ENCODE results near the gene CIART.
A peak's percentile ranks its signal among the peaks of the same experiment; 100 is the strongest.
"Not testable (repeated sequence)": the region's sequence is repeated elsewhere in the genome, so short reads cannot be mapped to it uniquely, and the experiment has no call there.

The CIART gene

GRCh38 chr1:150302902-150303301, 20.5 kb downstream of the CIART start:
- H3K27ac ChIP-seq: no peak overlapping the region
- intact Hi-C loops (cut with DNase I; ENCODE audit: low total_unique reads): no loop called here

GRCh38 chr1:150308585-150308984, 26.2 kb downstream of the CIART start:
- H3K9me3 ChIP-seq; DNase-seq; H3K27ac ChIP-seq; H3K4me1 ChIP-seq; H3K4me3 ChIP-seq; H3K27me3 ChIP-seq; intact Hi-C loops (cut with DNase I; ENCODE audit: low total_unique reads): not testable (repeated sequence)
- peaks cover 8 to 38% (median 24%) of the 10 kb centered on the region in 3 donors for H3K36me3 ChIP-seq

More at GRCh38 chr1:150302902-150303301, 20.5 kb downstream of the CIART start:
- H3K4me3 ChIP-seq: no peak overlapping the region
- no peak for DNase-seq
- no peaks in the 10 kb centered on the region for H3K9me3 ChIP-seq
- H3K36me3 ChIP-seq: peaks cover 18 to 86% (median 64%) of the 10 kb centered on the region in 3 donors
- TF ChIP-seq, protein P1, sequence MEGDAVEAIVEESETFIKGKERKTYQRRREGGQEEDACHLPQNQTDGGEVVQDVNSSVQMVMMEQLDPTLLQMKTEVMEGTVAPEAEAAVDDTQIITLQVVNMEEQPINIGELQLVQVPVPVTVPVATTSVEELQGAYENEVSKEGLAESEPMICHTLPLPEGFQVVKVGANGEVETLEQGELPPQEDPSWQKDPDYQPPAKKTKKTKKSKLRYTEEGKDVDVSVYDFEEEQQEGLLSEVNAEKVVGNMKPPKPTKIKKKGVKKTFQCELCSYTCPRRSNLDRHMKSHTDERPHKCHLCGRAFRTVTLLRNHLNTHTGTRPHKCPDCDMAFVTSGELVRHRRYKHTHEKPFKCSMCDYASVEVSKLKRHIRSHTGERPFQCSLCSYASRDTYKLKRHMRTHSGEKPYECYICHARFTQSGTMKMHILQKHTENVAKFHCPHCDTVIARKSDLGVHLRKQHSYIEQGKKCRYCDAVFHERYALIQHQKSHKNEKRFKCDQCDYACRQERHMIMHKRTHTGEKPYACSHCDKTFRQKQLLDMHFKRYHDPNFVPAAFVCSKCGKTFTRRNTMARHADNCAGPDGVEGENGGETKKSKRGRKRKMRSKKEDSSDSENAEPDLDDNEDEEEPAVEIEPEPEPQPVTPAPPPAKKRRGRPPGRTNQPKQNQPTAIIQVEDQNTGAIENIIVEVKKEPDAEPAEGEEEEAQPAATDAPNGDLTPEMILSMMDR (IDR thresholded peaks at IDR 0.05): no peak
- no peaks in the 10 kb centered on the region for H3K4me1 ChIP-seq
- no peaks in the 10 kb centered on the region for H3K27me3 ChIP-seq

- no peak overlapping the region for H3K4me3 ChIP-seq
- no peak overlapping the region for H3K27ac ChIP-seq
- peaks cover 8 to 27% (median 24%) of the 10 kb centered on the region in 3 donors for H3K36me3 ChIP-seq
- intact Hi-C loops (cut with DNase I; ENCODE audit: low total_unique reads): no loop called here
- no peaks in the 10 kb centered on the region for H3K4me1 ChIP-seq
- H3K9me3 ChIP-seq: no peaks in the 10 kb centered on the region
- H3K27me3 ChIP-seq: no peaks in the 10 kb centered on the region
- no peak for DNase-seq
- TF ChIP-seq, protein P1 (IDR thresholded peaks at IDR 0.05): no peak
These were observed 27.6 kb downstream of the CIART start for GRCh38 chr1:150309758-150310508.

DNA sequence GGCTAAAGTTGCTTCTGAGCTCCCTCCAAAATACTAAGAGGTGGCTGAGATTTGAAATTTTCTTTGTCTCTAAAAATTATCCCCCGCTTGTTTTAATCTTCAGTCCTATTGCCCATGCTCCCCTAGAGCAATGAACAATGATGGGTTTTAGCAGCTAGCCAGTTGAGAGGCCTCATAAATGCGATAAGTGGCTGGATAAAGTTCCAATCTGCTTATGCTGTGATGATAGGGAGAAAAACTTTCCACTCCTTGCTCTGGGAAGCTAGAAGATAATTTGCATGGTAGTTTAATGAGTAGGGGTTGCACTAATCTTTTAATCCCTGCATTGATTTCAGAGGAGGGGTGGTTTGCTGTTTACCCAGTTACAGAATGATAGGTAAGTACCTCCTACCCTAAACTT, 29.4 kb downstream of the CIART start:
- Histone ChIP-seq H3K27me3 (no peaks in the 10 kb centered on the region), H3K36me3 (peaks cover 8 to 20% (median 15%) of the 10 kb centered on the region in 3 donors), H3K9me3 (no peaks in the 10 kb centered on the region), H3K4me1 (no peaks in the 10 kb centered on the region), H3K27ac (no peak overlapping the region), H3K4me3 (no peak overlapping the region)
- TF ChIP-seq, protein P1 (IDR thresholded peaks at IDR 0.05): no peak
- intact Hi-C loops (cut with DNase I; ENCODE audit: low total_unique reads): no loop called here
- no peak for DNase-seq

DNA sequence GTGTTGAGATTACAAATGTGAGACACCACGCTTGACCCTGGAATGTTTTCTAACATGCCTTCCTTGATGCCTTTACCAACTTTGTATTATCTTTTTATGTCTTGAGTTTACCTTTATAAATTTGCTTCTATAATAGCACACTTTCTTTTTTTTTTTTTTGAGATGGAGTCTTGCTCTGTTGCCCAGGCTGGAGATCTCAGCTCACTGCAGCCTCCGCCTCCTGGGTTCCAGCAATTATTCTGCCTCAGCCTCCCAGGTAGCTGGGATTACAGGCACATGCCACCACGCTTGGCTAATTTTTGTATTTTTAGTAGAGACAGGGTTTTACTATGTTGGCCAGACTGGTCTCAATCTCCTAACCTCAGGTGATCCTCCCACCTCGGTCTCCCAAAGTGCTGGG, 32.3 kb downstream of the CIART start:
- H3K4me1 ChIP-seq; intact Hi-C loops (cut with DNase I; ENCODE audit: low total_unique reads); H3K36me3 ChIP-seq; H3K4me3 ChIP-seq; H3K27ac ChIP-seq; H3K27me3 ChIP-seq; H3K9me3 ChIP-seq; DNase-seq: not testable (repeated sequence)

DNA sequence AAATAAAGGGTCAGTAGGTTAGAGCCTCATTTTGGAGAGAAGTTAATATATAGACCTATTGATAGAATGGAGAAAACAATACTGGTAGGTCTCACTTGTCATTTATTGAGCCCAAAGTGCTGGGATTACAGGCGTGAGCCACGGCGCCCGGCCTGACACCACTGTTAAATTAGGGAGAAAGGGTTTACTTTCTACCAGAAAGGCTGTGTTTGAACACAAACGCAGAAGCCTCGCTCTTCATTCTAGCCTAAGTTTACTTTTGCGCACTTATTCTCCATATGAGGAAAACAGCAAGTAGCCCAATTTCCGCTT, 38.3 kb downstream of the CIART start:
- Histone ChIP-seq H3K36me3 (peaks cover 9 to 13% (median 12%) of the 10 kb centered on the region in 3 donors), H3K4me1 (peaks cover 0 to 24% (median 13%) of the 10 kb centered on the region in 4 donors), H3K27me3 (no peaks in the 10 kb centered on the region), H3K9me3 (no peaks in the 10 kb centered on the region), H3K27ac (peak overlapping the region; percentile 85 to 88), H3K4me3 (peak overlapping the region; percentile 79 to 94)
- intact Hi-C loops (cut with DNase I; ENCODE audit: low total_unique reads): no loop called here
- TF ChIP-seq, protein P1 (IDR thresholded peaks at IDR 0.05): no peak
- DNase-seq: no peak

Data from tibial artery (tissue), 4 donors.